KBM-7 (cell line): Measurements from ENCODE around the gene ATP8B1.
"Not testable (repeated sequence)": the region's sequence is repeated elsewhere in the genome, so short reads cannot be mapped to it uniquely, and the experiment has no call there.

Experiments
- DNase-seq: peaks from one replicate; pipeline ENCODE4 v3.0.0-alpha.2; 2015
- in situ Hi-C: fragments of 300-500 bp; cut with MboI; formaldehyde crosslinking; loops from 2 replicates; pipeline ENCODE4 v1.14.3; 2020; ENCODE audit warnings: low sequenced_read_pairs, low pct_unique_long_range_greater_than_20kb, mixed read lengths

Gene ATP8B1

DNA sequence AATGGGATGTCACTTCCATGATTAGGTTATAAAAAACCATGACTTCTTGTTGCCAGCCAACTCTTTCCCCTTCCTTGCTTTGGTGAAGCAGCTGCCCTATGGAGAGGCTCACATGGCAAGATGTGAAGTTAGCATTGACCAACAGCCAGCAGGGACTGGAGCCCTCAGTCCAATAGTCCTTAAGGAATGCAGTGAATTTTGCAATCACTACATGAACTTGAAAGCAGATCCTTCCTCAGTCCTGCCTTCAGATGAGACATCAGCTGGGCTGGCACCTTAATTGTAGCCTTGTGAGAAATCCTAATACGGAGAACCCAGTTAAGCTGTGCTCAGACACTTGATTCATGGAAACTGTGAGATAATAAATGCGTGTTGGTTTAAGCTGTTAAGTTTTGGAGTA is 61.8 kb downstream of the ATP8B1 start:
- no peak for DNase-seq
- in situ Hi-C loops = no loop called here

DNA sequence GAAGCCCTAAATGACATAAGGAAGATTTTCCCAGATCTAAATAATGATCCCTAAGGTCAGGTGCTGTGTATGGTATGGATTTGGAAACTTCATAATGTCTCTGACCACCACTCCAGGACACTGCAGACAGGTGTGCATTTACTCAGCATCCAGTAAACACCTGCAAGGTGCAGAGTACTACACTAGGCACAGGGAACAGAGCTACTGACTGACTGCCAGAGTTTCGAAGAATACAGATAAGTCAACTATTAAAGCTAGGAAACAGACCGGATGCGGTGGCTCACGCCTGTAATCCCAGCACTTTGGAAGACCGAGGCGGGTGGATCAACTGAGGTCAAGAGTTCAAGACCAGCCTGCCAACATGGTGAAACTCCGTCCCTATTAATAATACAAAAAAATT is 65.0 kb downstream of the ATP8B1 start:
- DNase-seq = no peak
- in situ Hi-C loops = no loop called here

DNA sequence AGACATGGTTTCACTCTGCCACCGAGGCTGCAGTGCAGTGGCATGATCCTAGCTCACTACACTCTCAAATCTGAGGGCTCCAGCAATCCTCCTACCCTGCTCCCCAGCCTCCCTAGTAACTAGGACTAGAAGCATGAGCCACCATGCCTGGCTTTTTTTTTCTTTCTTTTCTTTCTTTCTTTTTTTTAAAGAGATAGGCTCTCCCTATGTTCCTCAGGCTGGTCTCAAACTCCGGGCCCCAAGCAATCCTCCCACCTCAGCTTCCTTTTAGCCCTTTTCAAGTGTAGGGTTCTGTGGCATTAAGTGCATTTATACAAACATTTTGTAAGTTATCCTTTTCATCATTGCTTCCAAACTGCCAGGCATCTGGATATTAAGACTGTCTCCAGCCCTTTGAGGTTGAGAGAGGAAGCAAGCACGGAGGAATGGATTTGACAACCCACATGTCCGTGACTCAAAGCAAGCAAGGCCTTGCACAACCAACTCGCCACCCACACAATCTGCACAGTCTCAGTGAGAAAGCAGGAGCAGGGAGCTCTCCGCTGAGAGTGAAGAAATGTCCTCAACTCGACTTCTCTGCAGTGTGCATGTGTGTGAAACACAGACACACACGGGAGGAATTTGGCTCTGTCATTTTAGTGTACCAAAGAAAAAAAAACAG is 65.6 kb downstream of the ATP8B1 start:
- in situ Hi-C loops = no loop called here

DNA sequence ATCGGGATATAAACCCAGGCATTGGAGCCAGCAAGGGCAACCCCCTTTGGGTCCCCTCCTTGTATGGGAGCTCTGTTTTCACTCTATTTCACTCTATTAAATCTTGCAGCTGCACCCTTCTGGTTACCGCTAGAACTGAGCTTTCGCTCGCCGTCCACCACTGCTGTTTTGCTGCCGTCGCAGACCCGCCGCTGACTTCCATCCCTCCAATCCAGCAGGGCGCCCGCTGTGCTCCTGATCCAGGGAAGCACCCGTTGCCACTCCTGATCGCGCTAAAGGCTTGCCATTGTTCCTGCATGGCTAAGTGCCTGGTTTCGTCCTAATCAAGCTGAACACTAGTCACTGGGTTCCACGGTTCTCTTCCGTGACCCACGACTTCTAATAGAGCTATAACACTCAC is 68.1 kb downstream of the ATP8B1 start:
- in situ Hi-C loops, DNase-seq: not testable (repeated sequence)

More for the DNA sequence above, 65.6 kb downstream of the ATP8B1 start:
- peak; percentile 11 for DNase-seq

DNA sequence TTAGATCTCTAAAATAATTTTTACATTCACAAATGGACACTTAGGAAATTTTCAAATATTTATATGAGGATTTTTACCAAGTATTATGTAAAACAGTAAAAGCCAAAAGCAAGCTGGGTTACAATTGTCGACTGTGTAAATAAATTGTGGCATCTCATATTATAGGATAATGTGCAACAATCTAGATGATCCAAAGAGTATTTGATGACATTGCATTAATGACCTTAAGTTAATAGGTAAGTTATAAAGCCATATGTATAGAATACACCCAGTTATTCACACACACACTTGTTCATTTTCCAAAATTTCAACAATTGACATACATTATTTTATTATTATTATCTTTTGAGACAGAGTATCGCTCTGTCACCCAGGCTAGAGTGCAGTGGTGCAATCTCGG is 69.3 kb downstream of the ATP8B1 start:
- in situ Hi-C loops = no loop called here
- no peak for DNase-seq

DNA sequence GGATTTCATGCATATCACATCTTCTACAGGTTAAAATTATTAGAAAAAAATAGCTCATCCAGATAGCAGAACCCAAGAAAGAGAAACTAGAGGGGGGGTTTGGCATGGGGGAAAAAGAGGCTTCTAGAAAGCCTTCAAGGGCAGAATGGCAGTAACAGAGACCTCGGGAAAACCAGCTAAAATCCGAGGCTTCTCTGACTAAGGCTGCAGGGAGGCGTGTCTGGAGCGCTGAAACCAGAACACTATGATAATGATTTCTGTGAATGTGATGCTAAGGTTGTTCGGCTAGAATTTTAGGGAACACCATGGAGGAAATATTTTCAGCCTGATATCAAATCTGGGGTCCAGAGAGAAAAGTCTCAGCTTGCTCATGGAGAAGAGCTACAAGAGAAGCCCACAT is 73.0 kb downstream of the ATP8B1 start:
- in situ Hi-C loops = no loop called here
- DNase-seq = no peak

DNA sequence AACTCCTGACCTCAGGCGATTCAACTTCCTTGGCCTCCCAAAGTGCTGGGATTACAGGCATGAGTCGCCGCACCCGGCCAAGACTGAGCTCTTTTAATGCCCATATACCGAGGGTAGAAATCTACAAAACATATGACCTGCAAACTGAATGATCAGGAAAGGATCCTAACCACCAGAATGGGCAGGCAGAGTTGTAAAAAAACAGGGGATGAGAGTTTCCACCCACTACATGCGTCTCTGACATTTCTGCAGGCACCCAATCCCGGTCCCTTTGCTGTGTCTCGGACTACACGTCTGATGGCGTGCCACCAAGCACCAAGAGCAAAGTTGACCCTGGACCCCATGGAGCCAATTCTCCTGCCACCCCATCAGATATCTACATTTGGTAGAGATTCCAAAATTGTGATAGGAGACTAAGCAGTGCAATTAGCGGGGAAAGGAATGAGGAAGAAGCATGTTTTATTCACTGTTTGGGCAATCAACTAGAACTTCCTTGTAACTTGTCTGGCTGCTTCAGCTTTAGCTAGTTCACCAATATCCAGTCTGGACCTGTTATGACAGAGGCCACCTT is 74.1 kb downstream of the ATP8B1 start:
- in situ Hi-C loops = no loop called here
- DNase-seq = peak; percentile 21

DNA sequence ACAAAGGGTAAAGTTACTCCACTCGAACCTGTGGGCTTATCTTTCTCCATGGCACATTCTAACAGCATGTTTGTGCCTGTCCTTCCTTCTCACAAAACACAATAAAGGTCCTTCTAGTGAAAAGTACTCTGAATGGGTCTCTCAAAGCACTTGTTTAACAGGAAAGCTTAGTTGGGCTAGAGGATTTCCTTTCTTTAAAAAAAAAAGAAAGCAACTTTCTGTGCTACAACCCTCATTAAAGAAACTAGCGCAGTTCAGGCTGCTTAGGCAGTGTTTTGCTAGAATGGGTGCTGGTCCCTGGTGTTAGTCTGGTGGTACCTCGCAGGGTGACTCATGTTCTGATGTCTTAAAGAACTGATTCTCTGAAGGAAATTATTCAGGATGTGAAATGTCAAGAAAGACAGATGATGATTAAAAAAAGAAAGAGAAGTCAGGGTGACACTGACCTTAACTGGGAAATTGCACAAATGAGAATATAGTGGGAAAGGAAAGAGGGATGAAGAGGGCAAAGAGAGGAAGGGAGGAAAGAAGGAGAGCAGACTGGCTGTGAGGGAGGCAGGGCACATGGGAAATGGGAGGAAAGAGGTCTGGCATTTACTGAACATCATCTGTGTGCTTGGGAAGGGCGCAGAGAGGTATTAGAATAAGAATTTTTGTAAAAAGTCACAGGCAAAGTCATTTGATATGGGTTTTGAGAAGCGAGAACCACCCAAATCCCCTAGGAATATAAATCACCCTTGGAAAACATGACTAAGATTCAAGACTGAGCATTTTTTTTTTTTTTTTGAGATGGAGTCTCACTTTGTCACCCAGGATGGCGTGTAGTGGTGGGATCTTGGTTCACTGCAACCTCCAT is 74.9 kb downstream of the ATP8B1 start:
- DNase-seq = no peak

DNA sequence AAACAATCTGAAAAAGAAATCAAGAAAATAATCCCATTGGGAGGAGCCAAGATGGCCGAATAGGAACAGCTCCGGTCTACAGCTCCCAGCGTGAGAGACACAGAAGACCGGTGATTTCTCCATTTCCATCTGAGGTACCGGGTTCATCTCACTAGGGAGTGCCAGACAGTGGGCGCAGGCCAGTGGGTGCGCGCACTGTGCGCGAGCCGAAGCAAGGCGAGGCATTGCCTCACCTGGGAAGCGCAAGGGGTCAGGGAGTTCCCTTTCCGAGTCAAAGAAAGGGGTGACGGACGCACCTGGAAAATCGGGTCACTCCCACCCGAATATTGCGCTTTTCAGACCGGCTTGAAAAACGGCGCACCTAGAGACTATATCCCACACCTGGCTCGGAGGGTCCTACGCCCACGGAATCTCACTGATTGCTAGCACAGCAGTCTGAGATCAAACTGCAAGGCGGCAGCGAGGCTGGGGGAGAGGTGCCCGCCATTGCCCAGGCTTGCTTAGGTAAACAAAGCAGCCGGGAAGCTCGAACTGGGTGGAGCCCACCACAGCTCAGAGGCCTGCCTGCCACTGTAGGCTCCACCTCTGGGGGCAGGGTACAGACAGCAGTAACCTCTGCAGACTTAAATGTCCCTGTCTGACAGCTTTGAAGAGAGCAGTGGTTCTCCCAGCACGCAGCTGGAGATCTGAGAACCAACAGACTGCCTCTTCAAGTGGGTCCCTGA is 83.7 kb downstream of the ATP8B1 start:
- in situ Hi-C loops, DNase-seq: not testable (repeated sequence)

More for the DNA sequence above, 74.9 kb downstream of the ATP8B1 start:
- in situ Hi-C loops = no loop called here

DNA sequence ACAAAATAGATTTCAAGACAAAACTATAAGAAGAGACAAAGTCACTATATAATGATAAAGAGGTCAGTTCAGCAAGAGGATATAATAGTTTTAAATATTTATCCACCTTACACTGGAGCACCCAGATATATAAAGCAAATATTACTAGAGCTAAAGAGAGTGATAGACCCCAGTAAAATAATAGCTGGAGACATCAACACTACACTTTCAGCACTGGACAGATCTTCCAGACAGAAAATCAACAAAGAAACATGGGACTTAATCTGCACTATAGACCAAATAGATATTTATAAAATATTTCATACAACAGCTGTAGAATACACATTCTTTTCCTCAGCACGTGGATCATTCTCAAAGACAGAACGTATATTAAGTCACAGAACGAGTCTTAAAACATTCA is 86.6 kb downstream of the ATP8B1 start:
- in situ Hi-C loops = no loop called here
- no peak for DNase-seq

DNA sequence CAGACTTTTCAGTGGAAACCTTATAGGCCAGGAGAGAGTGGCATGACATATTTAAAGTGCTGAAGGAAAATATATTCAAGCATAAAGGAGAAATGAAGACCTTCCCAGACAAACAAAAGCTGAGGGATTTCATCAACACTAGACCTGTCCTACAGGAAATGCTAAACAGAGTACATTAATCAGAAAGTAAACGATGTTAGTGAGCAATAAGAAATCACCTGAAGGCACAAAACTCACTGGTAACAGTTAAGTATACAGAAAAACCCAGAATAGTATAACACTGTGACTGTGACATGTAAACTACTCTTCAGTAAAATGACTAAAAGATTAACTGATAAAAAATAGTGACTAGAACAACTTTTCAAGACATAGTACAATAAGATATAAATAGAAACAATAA is 87.4 kb downstream of the ATP8B1 start:
- DNase-seq = no peak

DNA sequence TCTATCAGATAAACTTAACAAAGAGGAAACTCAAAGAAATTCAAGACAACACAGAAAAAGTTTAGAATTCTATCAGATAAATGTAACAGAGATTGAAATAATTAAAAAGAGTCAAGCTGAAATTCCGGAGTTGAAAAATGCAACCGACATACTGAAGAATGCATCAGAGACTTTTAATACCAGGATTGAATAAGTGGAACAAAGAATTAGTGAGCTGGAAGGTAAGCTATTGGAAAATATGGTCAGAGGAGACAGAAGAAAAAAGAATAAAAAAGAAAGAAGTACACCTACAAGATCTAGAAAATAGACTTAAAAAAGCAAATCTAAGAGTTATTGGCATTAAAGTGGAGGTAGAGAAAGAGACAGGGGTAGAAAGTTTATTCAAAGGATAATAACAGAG is 88.0 kb downstream of the ATP8B1 start:
- DNase-seq = no peak
- in situ Hi-C loops = no loop called here

More for the DNA sequence above, 87.4 kb downstream of the ATP8B1 start:
- in situ Hi-C loops = no loop called here

DNA sequence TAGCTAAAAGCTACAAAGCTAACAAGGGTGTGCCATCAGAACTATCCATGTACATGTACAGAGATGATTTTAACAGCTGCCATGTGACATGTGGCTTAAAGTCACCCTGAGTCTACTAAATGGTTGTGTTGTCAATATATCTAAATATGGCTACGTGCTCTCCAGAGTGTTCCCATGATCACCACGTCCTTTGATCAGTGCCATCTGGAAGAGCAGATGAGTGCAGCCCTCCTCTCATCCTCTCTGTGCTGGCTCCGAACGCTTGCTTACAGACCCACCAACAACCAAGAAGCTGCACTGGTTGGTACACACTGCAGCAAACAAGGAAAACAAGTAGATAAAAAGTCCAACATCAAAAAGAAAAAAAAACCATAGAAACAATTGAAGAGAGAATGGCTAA is 92.9 kb downstream of the ATP8B1 start:
- in situ Hi-C loops = no loop called here
- no peak for DNase-seq

DNA sequence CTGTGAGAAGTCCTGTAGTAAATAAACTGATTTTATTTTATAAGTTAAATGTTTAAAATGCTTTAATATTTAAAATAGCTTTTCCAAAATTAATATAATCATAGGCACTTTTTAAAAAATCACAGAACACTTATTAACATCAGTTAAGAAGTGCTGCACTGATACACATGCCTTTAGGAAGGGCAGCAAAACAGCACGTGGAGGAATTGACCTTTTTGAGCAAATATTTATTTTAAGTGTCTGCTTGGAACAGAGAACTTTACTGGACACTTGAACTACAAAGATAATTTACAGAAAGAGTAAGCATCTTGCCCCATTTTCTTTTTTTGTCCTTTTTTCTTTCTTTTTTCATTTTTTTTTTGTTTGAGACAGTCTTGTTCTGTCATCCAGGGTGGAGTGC is 93.8 kb downstream of the ATP8B1 start:
- no peak for DNase-seq
- in situ Hi-C loops = no loop called here

DNA sequence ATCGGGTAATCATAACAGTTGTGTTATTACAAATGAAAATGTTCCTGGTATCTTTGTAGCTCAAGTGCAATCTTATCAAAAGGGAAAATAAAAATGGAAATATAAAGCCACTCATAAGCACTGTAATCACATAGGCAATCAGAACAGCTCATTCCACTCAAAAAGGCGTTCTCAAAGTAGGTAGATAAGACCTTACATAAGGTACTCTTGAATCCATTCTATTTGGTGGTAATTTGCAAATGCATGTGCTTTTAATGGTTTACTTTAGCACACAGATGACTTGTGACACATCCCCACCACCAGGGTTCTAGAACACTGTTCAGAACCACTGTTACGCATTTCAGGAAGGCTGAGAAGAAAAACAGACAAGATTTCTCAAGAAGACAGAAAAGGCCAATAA is 94.8 kb downstream of the ATP8B1 start:
- in situ Hi-C loops = no loop called here

DNA sequence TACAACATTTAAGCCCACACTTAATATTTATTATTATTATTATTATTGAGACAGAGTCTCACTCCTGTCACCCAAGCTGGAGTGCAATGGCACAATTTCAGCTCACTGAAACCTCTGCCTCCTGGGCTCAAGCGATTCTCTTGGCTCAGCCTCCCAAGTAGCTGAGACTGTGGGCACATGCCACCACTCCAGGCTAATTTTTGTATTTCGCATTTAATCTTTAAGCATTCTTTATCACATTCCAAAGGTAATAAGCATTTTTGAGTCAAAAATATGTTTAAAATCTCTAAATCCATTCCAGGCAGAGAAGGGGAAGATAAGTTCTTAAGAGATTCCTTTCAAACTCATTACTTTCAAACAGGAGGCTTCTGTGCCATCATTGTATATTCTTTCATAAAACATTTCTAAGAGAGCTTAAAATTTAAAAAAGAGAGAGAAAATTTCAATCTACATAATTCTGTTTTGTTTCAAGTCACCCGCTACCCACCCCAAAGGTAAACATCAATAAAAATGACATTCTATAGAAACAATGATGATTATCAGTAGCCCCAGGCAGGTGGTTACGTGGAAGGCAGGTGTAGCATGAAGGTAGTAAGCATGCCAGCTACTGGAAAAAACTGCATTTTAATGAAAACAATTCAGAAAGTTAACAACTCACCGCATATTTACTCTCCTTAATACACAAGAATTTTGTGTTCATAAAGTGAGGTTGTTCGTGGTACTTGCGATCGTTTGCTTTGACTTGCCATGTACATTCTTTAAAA is 97.1 kb downstream of the ATP8B1 start:
- in situ Hi-C loops = no loop called here
- DNase-seq = no peak

More for the DNA sequence above, 94.8 kb downstream of the ATP8B1 start:
- no peak for DNase-seq

DNA sequence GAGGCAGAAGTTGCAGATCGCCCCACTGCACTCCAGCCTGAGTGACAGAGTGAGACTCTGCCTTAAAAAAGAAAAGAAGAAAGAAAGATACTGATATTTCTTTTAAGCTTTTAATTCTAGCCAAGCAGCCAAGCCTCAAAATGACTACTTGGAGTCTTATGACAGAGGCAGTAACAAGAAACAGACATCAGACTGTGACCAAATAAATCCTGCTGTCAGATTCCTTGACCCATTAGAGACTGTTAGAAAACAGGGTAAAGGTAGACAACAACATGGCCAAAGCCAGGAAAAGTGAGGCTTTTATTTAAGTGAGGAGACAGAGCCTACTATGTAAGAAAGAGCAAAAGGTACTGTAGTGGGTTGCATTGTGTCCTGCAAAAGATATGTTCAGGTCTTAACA is 98.1 kb downstream of the ATP8B1 start:
- DNase-seq = no peak
- in situ Hi-C loops = no loop called here

DNA sequence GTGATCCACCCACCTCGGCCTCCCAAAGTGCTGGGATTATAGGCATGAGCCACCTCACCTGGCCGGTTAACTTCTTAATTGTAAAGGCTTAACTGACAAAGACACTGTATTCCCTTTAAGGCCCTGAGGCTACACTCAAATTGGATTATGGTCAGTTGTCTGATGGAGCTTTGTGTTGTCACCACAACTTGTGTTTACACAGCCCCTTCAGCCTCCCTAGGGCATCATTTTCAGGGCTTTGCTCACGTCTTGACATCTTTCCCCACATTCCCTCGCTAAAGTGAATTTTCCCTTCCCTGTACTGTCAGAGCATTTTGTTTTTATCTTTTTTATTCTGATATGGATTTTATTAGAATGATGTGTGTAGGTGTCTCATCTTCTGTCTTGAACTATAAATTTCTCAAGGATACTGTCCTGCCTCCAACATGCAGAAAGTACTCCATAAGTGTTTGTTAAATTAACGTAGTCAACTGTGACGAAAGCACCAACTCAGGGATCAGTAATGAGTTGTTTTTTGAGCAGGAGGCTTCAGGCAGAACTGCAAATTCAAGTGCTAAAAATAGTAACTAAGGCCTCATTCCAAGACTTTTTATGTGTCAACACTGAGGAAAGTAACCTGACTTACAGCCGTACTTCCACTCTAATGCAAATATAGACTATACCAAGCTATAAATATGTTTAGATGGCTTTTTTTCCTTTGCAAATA is 104.4 kb downstream of the ATP8B1 start:
- DNase-seq = no peak
- in situ Hi-C loops = no loop called here
